ENCODE results near the gene BRD9. TPM values are rescaled to one million over a fixed set of nuclear protein-coding genes. Genes with fewer than 3 reads are reported as not detected.
A peak's percentile ranks its signal among the peaks of the same experiment; 100 is the strongest.

Gene BRD9
- total RNA-seq, 1 donor from 2014 or later, result 23.6 TPM

GRCh38 chr5:860506-861150 is 32.0 kb downstream of the BRD9 start:
- no peak for DNase-seq
- intact Hi-C loops (cut with micrococcal nuclease), result no loop called here
- Histone ChIP-seq H3K4me1 (no peaks in the 10 kb centered on the region), H3K36me3 (peaks cover 35% of the 10 kb centered on the region), H3K27me3 (ENCODE audit: low read depth) (no peaks in the 10 kb centered on the region), H3K27ac (replicated peaks) (no peak overlapping the region), H3K9me3 (replicated peaks) (no peaks in the 10 kb centered on the region), H3K4me3 (no peak overlapping the region)
- TF ChIP-seq CTCF (IDR thresholded peaks at IDR 0.05; ENCODE audit: borderline replicate concordance), result no peak

GRCh38 chr5:859798-860296 is 32.8 kb downstream of the BRD9 start:
- intact Hi-C loops (cut with micrococcal nuclease), result no loop called here
- peaks cover 27% of the 10 kb centered on the region for H3K36me3 ChIP-seq
- H3K4me3 ChIP-seq, result no peak overlapping the region
- H3K27ac ChIP-seq (replicated peaks), result no peak overlapping the region
- TF ChIP-seq CTCF (IDR thresholded peaks at IDR 0.05; ENCODE audit: borderline replicate concordance), result no peak
- no peaks in the 10 kb centered on the region for H3K4me1 ChIP-seq
- no peak for DNase-seq
- no peaks in the 10 kb centered on the region for H3K27me3 ChIP-seq (ENCODE audit: low read depth)
- no peaks in the 10 kb centered on the region for H3K9me3 ChIP-seq (replicated peaks)

- H3K4me1 ChIP-seq, result no peaks in the 10 kb centered on the region
- peaks cover 23% of the 10 kb centered on the region for H3K36me3 ChIP-seq
- no peak for TF ChIP-seq CTCF (IDR thresholded peaks at IDR 0.05; ENCODE audit: borderline replicate concordance)
- DNase-seq, result no peak
- no peak overlapping the region for H3K27ac ChIP-seq (replicated peaks)
- no peaks in the 10 kb centered on the region for H3K9me3 ChIP-seq (replicated peaks)
- intact Hi-C loops (cut with micrococcal nuclease), result no loop called here
- H3K4me3 ChIP-seq, result no peak overlapping the region
- no peaks in the 10 kb centered on the region for H3K27me3 ChIP-seq (ENCODE audit: low read depth)
Observed at GRCh38 chr5:859391-859790, 33.2 kb downstream of the BRD9 start.

- Histone ChIP-seq H3K4me3 (no peak overlapping the region), H3K27ac (replicated peaks) (no peak overlapping the region), H3K27me3 (ENCODE audit: low read depth) (no peaks in the 10 kb centered on the region), H3K4me1 (no peaks in the 10 kb centered on the region), H3K9me3 (replicated peaks) (no peaks in the 10 kb centered on the region), H3K36me3 (peaks cover 16% of the 10 kb centered on the region)
- no peak for TF ChIP-seq CTCF (IDR thresholded peaks at IDR 0.05; ENCODE audit: borderline replicate concordance)
- no peak for DNase-seq
- intact Hi-C loops (cut with micrococcal nuclease), result no loop called here
Observed at GRCh38 chr5:858726-859125, 33.9 kb downstream of the BRD9 start.

GRCh38 chr5:856531-857425 is 35.8 kb downstream of the BRD9 start:
- Histone ChIP-seq H3K27ac (replicated peaks) (no peak overlapping the region), H3K9me3 (replicated peaks) (no peaks in the 10 kb centered on the region), H3K27me3 (ENCODE audit: low read depth) (no peaks in the 10 kb centered on the region), H3K4me3 (no peak overlapping the region), H3K36me3 (no peaks in the 10 kb centered on the region), H3K4me1 (no peaks in the 10 kb centered on the region)
- TF ChIP-seq CTCF (IDR thresholded peaks at IDR 0.05; ENCODE audit: borderline replicate concordance), result no peak
- intact Hi-C loops (cut with micrococcal nuclease), result no loop called here
- DNase-seq, result peak; percentile 7

Measured in left ventricle myocardium inferior (tissue), 1 donor.